Measurements from ENCODE around the gene SNCAIP.
"Not testable (repeated sequence)": the region's sequence is repeated elsewhere in the genome, so short reads cannot be mapped to it uniquely, and the experiment has no call there.

Gene SNCAIP

DNA sequence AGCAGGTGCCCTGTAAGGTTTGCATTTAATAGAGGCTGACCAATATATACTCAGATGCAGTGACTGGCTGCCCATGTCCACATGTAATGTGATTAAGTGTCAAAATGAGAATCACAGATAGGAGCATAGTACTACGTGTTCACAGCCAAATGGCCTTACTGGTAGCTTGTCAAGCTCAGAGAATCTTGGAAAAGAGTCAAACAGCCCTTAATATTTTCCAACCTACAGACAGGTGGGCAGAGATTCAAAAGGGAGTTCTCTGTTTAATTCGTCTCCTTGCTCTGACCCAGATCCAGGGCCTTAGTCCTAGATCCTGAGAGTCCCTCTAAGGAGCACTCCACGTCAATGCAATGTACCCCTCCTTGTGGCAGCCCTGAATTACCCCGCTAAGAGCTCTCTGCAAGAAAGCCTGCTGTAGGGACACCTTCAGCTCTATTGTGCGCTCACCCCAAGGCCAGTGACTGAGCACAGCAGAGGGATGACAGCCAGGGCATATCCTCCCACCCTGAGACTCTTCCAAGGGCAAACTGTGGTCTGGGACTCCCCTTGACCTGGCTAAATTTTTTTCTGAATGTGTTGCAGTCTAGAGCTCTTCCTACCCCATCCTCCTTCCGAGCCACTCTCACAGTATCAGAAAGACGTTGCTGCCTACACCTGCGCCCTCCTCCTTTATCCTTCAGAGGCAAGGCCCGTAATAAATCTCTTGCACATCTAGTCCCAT lies 159.2 kb downstream of the SNCAIP start:
- no peak for FAIRE-seq

DNA sequence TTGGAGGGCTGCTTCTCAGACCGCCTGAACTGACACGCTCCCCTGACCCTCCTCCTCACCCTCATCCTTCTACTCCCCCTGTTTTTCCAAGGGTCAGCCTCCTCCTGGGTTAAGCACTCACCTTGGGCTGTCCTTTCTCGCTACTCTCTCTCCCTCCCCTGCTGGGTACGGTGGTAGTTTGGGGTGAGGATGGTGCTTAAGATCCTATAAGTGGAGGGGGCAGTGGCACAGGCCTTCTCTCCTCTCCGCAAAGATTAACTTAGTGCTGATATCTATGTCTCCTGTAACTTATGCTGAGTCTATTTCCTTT lies 159.7 kb downstream of the SNCAIP start:
- no peak for FAIRE-seq

DNA sequence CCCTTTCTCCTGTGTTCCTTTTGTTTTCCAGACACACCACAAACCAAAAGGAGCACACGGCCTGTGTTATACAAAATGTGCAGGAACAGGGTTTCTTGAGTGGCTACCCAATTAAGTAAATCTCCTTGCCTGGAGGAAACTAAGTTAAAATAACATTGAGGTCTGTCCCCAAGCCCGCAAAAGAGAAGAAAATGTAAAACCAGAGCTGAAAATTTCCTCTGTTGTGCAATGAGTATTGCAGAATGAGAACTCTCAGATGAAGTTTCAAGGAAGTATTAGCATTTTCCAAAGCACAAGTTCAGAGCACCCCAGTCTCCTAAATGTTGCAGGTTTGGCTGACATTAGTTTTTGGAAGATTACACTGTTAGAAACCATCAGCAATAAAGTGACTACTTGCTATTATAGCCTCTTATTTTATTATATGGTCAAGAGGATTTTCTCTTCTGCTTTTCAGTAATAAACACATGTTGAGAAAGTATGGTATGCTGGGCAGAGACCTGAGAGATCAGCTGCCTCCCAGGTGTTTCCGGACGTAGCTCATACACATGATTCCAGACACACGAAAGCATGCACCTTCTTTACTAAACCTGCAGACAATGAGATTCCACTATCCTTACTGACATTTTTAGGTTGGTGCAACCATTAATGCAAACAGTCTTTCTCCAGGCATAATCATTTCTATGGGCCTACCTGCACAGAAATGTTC lies 161.3 kb downstream of the SNCAIP start:
- FAIRE-seq = no peak

DNA sequence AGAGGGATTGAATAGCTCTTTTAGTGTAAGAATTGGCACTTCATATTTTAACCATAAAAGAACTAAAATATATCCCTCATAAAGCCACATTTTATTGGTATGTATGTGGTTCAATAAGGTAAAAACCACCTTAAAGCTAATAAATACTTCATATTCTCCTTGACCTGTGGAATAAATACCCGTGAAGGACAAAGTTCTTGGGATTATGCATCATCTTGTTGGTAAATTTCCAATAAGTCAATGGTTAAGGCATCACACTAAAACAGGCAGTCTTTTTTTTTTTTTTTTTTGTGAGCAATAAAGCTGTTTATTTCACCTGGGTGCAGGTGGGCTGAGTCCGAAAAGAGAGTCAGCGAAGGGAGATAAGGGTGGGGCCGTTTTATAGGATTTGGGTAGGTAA lies 161.9 kb downstream of the SNCAIP start:
- FAIRE-seq = no peak

DNA sequence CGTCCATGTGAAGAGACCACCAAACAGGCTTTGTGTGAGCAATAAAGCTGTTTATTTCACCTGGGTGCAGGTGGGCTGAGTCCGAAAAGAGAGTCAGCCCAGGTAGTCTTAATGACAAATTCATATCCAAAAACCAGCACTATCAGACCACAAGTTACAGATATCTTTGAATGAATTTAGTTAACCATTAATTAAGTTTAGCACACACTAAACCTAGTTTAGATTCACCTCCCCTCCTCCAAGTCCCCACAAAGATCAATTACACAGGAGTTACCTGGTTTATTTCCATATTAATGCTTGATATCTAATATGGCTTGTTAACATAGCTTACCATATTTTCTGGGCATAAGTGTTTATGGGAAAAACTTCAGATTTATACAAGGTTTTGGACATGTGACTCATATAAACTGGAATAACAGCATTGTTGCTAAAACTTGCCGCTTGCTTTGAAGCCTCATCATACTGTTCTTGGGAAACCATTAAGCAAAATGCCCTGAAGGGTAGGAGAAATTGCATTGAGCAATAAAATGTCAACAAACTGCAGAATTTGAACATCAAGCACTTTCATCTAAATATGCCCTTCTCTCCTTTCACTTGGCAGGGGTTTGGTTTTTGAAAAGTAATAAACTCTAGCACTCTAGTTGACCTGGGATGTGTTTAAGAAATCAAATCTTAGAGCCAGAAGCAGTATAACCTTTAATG lies 166.9 kb downstream of the SNCAIP start:
- no peak for FAIRE-seq

DNA sequence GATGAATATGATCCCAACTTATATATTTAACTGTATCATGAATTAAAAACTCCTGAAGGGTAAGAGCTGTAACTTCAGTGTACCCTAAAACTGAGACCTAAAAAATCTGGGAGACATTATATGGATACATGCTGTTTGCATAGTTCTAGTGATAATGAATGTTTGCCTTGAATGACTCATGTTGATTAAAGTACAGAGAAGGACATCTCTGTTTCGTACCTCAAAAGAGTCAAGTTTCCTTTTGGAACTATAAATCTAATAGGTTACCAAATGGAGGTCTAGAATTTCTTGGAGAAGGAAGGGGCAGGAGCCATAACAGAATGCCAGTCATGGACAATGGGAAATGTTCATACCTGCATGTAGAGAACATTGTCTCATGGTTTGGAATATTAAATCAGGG lies 168.1 kb downstream of the SNCAIP start:
- no peak for FAIRE-seq

DNA sequence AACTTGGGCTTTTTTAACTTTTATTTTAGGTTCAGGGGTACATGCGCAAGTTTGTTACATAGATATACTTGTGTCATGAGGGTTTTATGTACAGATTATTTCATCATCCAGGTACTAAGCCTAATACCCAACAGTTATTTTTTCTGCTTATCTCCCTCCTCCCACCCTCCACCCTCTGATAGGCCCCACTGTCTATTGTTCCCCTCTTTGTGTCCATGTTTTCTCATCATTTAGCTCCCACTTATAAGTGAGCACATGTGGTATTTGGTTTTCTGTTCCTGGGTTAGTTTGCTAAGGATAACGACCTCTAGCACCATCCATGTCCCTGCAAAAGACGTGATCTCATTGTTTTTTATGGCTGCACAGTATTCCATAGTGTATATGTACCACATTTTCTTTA lies 172.1 kb downstream of the SNCAIP start:
- FAIRE-seq = no peak

DNA sequence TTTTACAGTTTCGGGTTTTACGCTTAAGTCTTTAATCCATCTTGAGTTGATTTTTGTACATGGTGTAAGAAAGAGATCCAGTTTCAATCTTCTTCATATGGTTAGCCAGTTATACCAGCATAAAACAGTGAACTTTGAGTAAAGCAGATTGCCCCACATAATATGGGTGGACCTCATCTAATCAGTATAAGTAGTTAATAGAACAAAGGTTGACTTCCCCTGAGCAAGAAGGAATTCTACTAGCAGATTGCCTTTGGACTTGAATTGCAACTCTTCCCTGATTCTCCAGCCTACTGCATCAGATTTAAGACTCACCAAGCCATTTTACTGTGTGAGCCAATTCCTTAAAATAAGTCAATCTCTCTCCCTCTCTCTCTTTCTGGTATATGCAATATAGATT lies 173.2 kb downstream of the SNCAIP start:
- no peak for FAIRE-seq

DNA sequence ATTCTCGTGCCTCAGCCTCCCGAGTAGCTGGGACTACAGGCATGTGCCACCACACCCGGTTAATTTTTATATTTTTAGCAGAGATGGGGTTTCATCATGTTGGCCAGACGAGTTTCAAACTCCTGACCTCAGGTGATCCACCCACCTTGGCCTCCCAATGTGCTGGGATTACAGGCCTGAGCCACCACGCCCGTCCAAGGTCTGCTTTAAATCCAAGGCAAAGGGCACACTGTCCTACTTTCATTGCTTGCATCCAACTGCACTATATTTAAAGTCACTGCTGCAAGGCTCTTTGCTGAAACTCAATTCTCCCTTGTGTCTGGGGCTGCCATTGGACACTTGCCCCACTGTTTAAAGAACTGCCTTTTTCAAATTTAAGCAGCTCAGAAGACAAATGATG lies 174.6 kb downstream of the SNCAIP start:
- FAIRE-seq = not testable (repeated sequence)

DNA sequence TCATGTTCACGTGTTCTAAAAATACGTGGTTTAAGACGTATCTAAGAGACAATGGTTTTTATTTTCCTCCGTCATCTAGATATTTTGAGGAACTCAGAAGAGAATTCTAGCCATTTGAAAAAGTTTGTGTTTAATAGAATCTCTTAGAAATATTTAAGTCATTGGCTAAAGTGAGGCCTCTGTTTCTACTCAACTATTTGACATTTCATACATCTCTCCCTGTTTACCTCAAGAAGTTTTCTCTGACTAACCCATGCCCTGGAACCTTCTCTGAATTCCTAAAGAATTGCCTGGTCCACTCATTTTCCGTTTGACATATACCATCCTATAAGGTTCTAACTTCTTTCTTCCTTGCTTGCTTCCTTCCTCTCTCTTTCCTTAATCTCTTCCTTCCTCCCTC lies 178.7 kb downstream of the SNCAIP start:
- FAIRE-seq = no peak

DNA sequence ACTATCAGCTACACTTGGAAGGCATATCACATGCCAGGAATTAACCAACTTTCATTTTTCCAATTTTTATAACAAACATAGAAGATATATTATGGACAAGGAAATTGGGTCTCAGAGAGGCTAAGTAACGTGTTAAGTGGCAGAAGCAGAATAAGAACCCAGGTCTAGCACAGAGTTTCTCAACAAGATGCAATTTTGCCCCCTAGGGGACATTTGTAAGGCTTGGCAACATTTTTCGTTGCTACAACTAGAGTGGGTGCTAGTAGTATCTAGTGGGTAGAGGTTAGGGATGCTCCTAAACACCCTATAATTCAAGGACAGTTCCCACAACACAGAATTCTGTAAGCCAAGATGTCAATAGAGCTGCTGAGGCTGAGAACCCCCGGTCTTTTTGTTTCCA lies 180.6 kb downstream of the SNCAIP start:
- FAIRE-seq = no peak

DNA sequence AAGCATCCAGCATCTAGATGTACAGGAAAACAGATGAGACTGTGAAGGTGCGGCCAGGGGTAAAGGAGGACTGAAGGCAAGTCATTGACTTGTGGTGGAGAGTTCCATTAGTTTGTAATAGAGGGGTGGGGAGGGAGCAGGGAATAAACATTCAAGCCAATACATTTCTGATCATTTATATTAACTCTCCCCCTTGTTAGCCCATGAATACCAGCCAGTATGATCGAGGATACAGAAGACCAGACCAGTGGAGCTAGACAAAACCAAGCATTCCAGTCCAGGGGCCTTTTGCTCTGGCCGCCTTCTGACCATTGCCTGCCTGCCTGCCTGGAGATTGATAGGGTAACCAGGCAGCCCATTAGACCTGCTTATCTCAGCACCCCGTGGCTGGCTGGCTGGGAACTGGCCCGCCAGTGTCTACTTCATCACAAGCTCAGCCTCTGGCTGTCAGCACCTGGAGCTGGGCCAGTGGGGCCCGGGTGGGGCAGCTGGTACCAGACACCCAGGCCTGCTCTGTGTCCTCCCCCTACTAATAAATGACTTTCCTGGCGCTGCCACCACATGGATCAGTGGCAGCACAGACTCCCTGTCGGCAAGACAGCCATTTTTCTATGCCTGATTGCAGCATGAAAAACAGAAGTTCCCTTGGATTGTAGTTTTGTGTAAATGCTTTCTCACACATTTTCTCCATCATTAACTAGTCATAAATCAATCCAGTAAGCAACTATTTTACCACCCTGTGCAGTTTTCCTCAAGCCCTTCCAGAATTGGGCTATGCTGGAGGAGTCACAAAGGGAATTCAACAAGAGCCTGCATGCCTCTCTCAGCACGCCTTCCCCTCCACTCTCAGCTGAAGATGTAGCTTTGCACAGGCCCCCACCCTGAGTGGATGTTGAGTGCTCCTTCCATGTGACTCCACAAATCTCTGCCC lies 181.3 kb downstream of the SNCAIP start:
- no peak for FAIRE-seq

DNA sequence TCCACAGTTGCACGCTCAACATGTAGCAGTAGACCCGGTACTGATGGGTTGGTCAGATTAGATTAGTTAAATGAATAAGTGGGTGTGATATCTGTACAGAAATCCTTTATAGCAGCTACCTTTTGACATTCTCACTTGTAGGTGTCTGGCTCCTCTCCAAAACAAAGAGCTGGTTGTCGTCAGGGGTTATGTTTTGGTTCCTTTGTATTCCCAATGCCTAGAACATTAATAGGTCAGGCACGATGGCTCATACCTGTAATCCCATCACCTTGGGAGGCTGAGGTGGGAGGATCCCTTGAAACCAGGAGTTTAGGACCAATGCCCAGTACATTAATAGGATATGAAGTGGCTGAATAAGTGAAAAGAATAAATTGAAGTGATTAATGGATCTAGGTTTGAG lies 182.1 kb downstream of the SNCAIP start:
- FAIRE-seq = no peak

DNA sequence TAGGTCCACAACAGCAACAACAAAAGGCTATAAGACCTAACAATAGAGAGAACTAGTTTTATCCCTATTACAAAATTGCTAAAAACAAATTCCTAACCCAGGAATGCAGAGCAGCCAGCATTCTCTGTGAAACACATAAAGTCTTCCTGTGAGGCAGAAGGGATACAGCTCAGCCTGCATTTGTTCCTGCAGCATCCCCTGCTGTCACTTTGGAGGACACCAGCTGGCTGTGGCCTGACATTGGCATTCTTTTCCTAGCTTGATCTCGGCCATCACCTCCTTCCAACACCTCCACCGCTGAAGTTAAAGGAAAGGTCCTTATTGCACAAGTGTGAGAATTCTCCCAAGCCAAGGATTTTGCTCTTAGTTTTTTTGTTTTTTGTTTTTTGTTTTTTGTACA lies 186.1 kb downstream of the SNCAIP start:
- FAIRE-seq = no peak

DNA sequence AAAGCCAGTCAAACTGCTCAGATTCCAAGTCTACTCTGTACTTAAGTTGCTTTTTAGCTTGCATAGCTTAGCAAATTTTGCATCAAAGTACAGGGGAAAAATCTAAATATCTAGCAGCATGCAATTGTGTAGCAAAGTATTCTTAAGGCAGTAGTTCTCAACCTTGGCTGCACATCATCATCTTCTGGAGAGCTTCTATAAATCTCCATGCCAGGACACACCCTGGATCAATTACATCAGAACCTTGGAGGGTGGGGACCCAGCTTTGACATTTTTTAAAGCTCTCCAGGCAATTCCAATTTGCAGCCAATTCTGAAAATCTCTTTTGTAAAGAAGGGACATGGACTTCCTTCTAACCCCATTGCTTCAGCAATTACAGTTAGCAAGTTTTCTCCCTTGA lies 187.5 kb downstream of the SNCAIP start:
- no peak for FAIRE-seq

DNA sequence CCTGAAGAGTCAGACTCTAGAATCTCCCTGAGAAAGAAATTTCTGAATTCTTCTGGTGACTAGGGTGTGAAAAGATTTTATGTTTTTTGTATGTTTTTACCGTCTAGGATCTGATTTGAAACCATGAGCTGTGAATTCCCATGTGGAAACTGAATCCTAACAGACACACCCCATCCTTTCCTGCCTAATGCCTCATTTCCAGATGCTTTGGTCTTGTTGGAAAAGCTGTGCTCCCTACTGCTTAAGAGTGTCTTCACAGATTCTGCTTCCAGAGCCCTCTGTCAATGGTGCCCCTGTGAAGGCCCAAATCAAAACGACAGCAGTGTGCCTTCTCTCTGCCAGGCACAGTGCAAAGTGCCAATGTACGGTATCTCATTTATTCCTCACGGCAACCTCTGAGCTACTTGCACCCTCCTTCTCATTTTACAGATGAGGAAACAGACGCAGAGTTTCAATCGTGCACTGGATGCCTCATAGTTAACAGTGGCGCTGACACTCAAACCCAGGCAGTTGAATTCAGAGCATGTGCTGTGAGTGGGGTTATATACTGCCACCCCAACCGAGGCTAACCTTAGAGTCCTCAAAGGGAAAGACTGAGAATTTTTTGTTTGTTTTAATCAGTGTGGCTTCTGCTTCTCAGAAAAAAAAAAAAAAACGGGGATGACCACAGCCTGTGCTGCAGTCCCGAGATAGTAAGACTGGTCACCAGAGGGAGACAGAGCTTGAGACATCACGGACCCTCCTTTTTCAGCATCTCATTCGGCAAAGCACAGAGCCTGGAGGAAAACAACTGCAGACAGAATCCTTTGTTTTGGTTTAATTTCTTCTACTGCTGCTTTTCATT lies 188.4 kb downstream of the SNCAIP start:
- no peak for FAIRE-seq

DNA sequence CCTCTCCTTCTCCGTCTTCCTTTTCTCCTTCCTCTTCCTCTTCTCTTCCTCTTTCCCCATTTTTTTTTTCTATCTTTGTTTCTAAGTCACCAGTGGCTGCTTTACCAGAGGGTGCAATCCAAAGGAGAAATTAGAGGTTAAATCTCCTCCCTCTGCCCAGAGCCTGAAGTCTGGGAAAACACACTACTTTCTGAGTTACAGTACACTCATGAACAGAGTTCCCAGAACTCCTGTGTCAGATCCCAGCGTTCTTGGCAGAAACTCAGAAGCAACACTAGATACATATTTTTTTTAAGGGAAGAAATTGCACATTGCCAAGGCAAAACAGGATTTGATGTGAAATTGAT lies 189.0 kb downstream of the SNCAIP start:
- no peak for FAIRE-seq

DNA sequence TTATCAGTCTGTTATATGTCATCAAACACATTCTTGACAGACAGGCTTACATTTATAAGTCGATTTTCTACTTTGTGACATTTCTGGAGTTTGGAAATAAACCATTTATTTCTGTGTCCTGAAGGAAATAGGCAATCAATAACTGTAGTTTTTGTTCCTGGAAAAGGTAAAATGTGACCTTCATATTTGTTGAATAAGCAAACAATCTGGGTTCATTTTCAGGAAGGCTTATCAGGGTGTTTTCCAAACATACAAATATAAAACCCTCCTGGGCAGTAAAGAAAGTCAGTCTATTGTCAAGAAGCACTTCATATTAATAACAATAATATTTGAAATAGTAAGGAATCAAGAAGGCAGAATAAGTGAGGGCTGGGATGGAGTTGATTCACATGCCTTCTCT lies 195.0 kb downstream of the SNCAIP start:
- FAIRE-seq = no peak

DNA sequence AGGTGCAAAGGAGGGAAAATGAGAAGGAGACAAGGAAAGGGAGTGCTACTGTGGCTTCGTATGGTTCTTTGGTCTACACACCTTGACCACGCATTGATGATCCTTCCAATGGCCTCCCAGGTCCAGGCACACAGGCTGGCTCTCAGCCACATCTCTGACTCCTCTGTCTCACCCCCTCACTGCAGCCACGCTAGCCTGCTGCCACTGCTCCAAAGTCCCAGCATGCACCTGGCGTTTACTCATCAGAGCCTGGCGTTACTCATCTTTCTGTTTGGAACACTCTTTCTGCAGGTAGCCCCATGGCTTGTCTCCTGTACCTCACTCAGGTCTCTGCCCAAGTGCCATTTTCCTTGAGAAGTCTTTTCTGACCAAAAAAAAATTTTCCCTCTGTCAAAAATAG lies 195.5 kb downstream of the SNCAIP start:
- FAIRE-seq = no peak

DNA sequence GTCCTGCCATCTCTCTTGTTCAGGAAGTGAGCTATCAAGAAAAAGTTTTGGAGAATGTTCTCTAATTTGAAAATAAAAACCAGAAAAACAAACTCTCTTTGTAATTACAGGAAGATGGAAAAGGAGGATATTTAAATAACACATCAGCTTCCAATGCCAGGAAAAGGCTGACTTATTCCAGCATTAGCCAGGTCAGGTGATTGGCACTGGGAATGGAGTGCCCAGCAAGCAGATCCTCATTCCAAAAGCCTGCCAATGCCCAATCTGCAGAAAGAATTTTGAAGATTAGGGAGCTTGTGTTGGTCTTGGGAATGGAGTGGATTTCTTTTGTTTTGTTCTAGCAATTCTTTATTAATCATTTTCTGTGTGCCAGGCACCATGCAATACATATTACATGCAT lies 196.6 kb downstream of the SNCAIP start:
- no peak for FAIRE-seq

Measured in G401.6 (cell line).